ENCODE results near the gene GRPEL1. TPM values are rescaled to one million over a fixed set of nuclear protein-coding genes. Genes with fewer than 3 reads are reported as not detected.

Gene GRPEL1
- total RNA-seq, 1 donor from 2014 or later, result 55.8 TPM

GRCh38 chr4:7018281-7018680, 49.6 kb downstream of the GRPEL1 start:
- peaks cover 27% of the 10 kb centered on the region for H3K36me3 Mint-ChIP-seq (ENCODE audit: low read depth, unreplicated experiment)

DNA sequence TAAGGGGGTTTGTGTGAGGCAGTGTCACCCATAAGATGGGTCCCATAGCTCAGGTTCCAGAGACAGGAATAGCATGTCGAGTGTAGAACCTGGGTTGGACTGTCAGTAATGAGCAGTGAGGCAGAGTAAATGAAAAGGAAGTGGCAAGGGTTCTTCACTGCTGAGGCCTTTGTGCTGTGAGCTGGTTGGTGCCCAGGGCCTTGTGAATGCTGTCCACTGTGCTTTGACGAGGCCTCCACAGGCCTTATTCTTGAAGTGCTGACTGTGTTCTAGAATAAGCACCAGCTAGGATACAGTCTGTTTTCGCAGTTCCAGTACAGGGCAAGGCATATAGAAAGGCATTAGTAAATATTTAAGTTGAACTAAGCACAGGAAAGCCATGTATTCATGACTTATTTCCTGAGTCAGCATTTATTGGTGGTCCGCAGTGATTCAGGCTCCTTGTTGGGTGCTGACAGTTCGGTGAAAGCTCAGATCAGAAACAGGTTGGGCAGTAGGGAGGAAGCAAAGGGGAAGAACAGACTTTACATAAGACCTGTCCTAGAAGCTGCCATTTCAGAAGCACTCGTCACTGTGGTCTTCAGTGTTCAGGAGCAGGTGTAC, 50.3 kb downstream of the GRPEL1 start:
- Histone ChIP-seq H3K36me3 (ENCODE audit: insufficient read depth, low read length) (peaks cover 4% of the 10 kb centered on the region), H3K9me3 (ENCODE audit: insufficient read depth, low read depth, low read length) (no peaks in the 10 kb centered on the region), H3K79me2 (ENCODE audit: insufficient read depth, low read length) (no peaks in the 10 kb centered on the region), H3K27ac (ENCODE audit: low read depth, low read length) (no peak overlapping the region), H3K27me3 (ENCODE audit: insufficient read depth, low read length) (no peaks in the 10 kb centered on the region), H3K4me2 (ENCODE audit: low read length) (no peak overlapping the region), H4K20me1 (ENCODE audit: insufficient read depth, low read length) (peaks cover 7% of the 10 kb centered on the region), H3K4me3 (ENCODE audit: insufficient read depth, low read depth, low read length) (no peak overlapping the region), H3K4me1 (ENCODE audit: insufficient read depth, low read length) (peaks cover 9% of the 10 kb centered on the region), H3K9ac (ENCODE audit: low read length) (no peak overlapping the region), H2AFZ (ENCODE audit: low read depth, low read length) (no peak overlapping the region)
- FAIRE-seq (no peak), DNase-seq (ENCODE audit: low read depth) (no peak)
- Mint-ChIP-seq H3K27me3 (ENCODE audit: low read depth, unreplicated experiment) (no peaks in the 10 kb centered on the region), H3K27ac (ENCODE audit: unreplicated experiment) (no peak overlapping the region), H3K36me3 (ENCODE audit: low read depth, unreplicated experiment) (peaks cover 30% of the 10 kb centered on the region), H3K4me1 (ENCODE audit: low read depth, unreplicated experiment) (peaks cover 25% of the 10 kb centered on the region), H3K4me3 (ENCODE audit: unreplicated experiment) (no peak overlapping the region), H3K9me3 (ENCODE audit: unreplicated experiment) (no peaks in the 10 kb centered on the region)
- no peak for TF ChIP-seq EZH2 (IDR thresholded peaks at IDR 0.05; ENCODE audit: insufficient read depth, low read length)
- TF ChIP-seq, protein P1, sequence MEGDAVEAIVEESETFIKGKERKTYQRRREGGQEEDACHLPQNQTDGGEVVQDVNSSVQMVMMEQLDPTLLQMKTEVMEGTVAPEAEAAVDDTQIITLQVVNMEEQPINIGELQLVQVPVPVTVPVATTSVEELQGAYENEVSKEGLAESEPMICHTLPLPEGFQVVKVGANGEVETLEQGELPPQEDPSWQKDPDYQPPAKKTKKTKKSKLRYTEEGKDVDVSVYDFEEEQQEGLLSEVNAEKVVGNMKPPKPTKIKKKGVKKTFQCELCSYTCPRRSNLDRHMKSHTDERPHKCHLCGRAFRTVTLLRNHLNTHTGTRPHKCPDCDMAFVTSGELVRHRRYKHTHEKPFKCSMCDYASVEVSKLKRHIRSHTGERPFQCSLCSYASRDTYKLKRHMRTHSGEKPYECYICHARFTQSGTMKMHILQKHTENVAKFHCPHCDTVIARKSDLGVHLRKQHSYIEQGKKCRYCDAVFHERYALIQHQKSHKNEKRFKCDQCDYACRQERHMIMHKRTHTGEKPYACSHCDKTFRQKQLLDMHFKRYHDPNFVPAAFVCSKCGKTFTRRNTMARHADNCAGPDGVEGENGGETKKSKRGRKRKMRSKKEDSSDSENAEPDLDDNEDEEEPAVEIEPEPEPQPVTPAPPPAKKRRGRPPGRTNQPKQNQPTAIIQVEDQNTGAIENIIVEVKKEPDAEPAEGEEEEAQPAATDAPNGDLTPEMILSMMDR (IDR thresholded peaks at IDR 0.05; ENCODE audit: insufficient read depth, low read depth, low read length), result no peak

More at GRCh38 chr4:7018281-7018680, 49.6 kb downstream of the GRPEL1 start:
- H3K4me1 ChIP-seq (ENCODE audit: insufficient read depth, low read length), result peaks cover 15% of the 10 kb centered on the region
- no peaks in the 10 kb centered on the region for H3K27me3 ChIP-seq (ENCODE audit: insufficient read depth, low read length)
- peaks cover 3% of the 10 kb centered on the region for H3K36me3 ChIP-seq (ENCODE audit: insufficient read depth, low read length)
- Mint-ChIP-seq H3K27ac (ENCODE audit: unreplicated experiment) (no peak overlapping the region), H3K27me3 (ENCODE audit: low read depth, unreplicated experiment) (no peaks in the 10 kb centered on the region), H3K9me3 (ENCODE audit: unreplicated experiment) (no peaks in the 10 kb centered on the region), H3K4me3 (ENCODE audit: unreplicated experiment) (no peak overlapping the region), H3K4me1 (ENCODE audit: low read depth, unreplicated experiment) (peaks cover 28% of the 10 kb centered on the region)
- no peak overlapping the region for H2AFZ ChIP-seq (ENCODE audit: low read depth, low read length)
- no peak overlapping the region for H3K27ac ChIP-seq (ENCODE audit: low read depth, low read length)
- H3K4me2 ChIP-seq (ENCODE audit: low read length), result no peak overlapping the region
- no peaks in the 10 kb centered on the region for H3K9me3 ChIP-seq (ENCODE audit: insufficient read depth, low read depth, low read length)
- no peak for DNase-seq (ENCODE audit: low read depth)
- no peak for FAIRE-seq
- no peaks in the 10 kb centered on the region for H3K79me2 ChIP-seq (ENCODE audit: insufficient read depth, low read length)
- peaks cover 7% of the 10 kb centered on the region for H4K20me1 ChIP-seq (ENCODE audit: insufficient read depth, low read length)
- no peak overlapping the region for H3K9ac ChIP-seq (ENCODE audit: low read length)
- TF ChIP-seq EZH2 (IDR thresholded peaks at IDR 0.05; ENCODE audit: insufficient read depth, low read length), result no peak
- TF ChIP-seq, protein P1 (IDR thresholded peaks at IDR 0.05; ENCODE audit: insufficient read depth, low read depth, low read length), result no peak
- no peak overlapping the region for H3K4me3 ChIP-seq (ENCODE audit: insufficient read depth, low read depth, low read length)

DNA sequence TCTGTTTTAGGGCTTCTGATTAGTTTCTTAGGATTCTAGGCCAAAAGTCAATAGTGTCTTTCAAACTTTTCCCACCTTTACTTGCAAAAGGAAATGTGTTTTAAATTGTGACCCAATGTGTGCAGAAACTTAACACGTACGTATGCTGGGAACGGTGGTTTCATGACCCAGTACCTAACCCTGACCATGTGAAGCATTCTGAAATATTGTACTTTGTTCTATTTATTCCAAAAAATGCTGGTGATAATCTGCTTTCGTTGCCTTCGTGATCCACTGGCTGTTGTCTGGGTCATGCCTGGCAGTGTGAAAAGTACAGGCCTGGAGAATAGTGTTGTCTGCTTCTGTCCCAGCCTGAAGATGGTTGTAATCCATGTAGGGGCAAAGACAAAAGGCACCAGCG, 51.4 kb downstream of the GRPEL1 start:
- peaks cover 8% of the 10 kb centered on the region for H3K36me3 ChIP-seq (ENCODE audit: insufficient read depth, low read length)
- H4K20me1 ChIP-seq (ENCODE audit: insufficient read depth, low read length), result peaks cover 7% of the 10 kb centered on the region
- no peak for DNase-seq (ENCODE audit: low read depth)
- H3K79me2 ChIP-seq (ENCODE audit: insufficient read depth, low read length), result no peaks in the 10 kb centered on the region
- H3K27ac Mint-ChIP-seq (ENCODE audit: unreplicated experiment), result no peak overlapping the region
- H3K4me2 ChIP-seq (ENCODE audit: low read length), result no peak overlapping the region
- no peaks in the 10 kb centered on the region for H3K27me3 Mint-ChIP-seq (ENCODE audit: low read depth, unreplicated experiment)
- no peaks in the 10 kb centered on the region for H3K9me3 ChIP-seq (ENCODE audit: insufficient read depth, low read depth, low read length)
- H3K9ac ChIP-seq (ENCODE audit: low read length), result no peak overlapping the region
- peaks cover 15% of the 10 kb centered on the region for H3K4me1 Mint-ChIP-seq (ENCODE audit: low read depth, unreplicated experiment)
- no peaks in the 10 kb centered on the region for H3K9me3 Mint-ChIP-seq (ENCODE audit: unreplicated experiment)
- no peak for FAIRE-seq
- H3K4me3 Mint-ChIP-seq (ENCODE audit: unreplicated experiment), result no peak overlapping the region
- H3K36me3 Mint-ChIP-seq (ENCODE audit: low read depth, unreplicated experiment), result peaks cover 30% of the 10 kb centered on the region
- no peaks in the 10 kb centered on the region for H3K27me3 ChIP-seq (ENCODE audit: insufficient read depth, low read length)
- H3K4me3 ChIP-seq (ENCODE audit: insufficient read depth, low read depth, low read length), result no peak overlapping the region
- no peak overlapping the region for H3K27ac ChIP-seq (ENCODE audit: low read depth, low read length)
- no peaks in the 10 kb centered on the region for H3K4me1 ChIP-seq (ENCODE audit: insufficient read depth, low read length)
- no peak overlapping the region for H2AFZ ChIP-seq (ENCODE audit: low read depth, low read length)
- TF ChIP-seq, protein P1 (IDR thresholded peaks at IDR 0.05; ENCODE audit: insufficient read depth, low read depth, low read length), result no peak
- no peak for TF ChIP-seq EZH2 (IDR thresholded peaks at IDR 0.05; ENCODE audit: insufficient read depth, low read length)
